H1 (cell line): Measurements from ENCODE around the gene USH2A.

Source experiments
- SIX5 ChIP-seq: IDR thresholded peaks from 2 replicates; pipeline ENCODE4 v1.6.1; 2011; ENCODE audit warnings: mild to moderate bottlenecking, low read depth, low read length
- SP4 ChIP-seq: IDR thresholded peaks from 2 replicates; pipeline ENCODE4 v1.6.1; 2012; ENCODE audit warnings: low read length, inconsistent platforms
- TF ChIP-seq, protein P1 (sequence below), 3 experiments: IDR thresholded peaks; 1 replicate in 2 of 3; 2 replicates in 1 of 3; pipeline versions ENCODE4 v1.5.1 to v1.6.1; 2011; ENCODE audit warnings: low read length in 3 of 3, mild to moderate bottlenecking in 3 of 3, inconsistent platforms in 2 of 3, low read depth in 1 of 3, moderate library complexity in 1 of 3; ENCODE audit not compliant: insufficient read depth in 1 of 3; ENCODE audit errors: control extremely low read depth in 1 of 3

GRCh38 chr1:215677112-215677511 is 746.1 kb downstream of the USH2A start:
- TF ChIP-seq, protein P1, sequence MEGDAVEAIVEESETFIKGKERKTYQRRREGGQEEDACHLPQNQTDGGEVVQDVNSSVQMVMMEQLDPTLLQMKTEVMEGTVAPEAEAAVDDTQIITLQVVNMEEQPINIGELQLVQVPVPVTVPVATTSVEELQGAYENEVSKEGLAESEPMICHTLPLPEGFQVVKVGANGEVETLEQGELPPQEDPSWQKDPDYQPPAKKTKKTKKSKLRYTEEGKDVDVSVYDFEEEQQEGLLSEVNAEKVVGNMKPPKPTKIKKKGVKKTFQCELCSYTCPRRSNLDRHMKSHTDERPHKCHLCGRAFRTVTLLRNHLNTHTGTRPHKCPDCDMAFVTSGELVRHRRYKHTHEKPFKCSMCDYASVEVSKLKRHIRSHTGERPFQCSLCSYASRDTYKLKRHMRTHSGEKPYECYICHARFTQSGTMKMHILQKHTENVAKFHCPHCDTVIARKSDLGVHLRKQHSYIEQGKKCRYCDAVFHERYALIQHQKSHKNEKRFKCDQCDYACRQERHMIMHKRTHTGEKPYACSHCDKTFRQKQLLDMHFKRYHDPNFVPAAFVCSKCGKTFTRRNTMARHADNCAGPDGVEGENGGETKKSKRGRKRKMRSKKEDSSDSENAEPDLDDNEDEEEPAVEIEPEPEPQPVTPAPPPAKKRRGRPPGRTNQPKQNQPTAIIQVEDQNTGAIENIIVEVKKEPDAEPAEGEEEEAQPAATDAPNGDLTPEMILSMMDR (IDR thresholded peaks at IDR 0.05; ENCODE audit: control extremely low read depth in 1 of 3, insufficient read depth in 1 of 3, low read depth in 1 of 3, low read length in 3 of 3) = no peak
- no peak for TF ChIP-seq SIX5
- no peak for TF ChIP-seq SP4
